GM18511 (cell line): ENCODE data around the gene PSMG3.

ENCODE experiments used
- ATAC-seq: cut with Tn5 transposase; IDR thresholded peaks from one replicate; pipeline ENCODE4 v1.9.1; 2021; ENCODE audit warnings: mild to moderate bottlenecking, moderate library complexity; ENCODE audit not compliant: unreplicated experiment

Gene PSMG3

DNA sequence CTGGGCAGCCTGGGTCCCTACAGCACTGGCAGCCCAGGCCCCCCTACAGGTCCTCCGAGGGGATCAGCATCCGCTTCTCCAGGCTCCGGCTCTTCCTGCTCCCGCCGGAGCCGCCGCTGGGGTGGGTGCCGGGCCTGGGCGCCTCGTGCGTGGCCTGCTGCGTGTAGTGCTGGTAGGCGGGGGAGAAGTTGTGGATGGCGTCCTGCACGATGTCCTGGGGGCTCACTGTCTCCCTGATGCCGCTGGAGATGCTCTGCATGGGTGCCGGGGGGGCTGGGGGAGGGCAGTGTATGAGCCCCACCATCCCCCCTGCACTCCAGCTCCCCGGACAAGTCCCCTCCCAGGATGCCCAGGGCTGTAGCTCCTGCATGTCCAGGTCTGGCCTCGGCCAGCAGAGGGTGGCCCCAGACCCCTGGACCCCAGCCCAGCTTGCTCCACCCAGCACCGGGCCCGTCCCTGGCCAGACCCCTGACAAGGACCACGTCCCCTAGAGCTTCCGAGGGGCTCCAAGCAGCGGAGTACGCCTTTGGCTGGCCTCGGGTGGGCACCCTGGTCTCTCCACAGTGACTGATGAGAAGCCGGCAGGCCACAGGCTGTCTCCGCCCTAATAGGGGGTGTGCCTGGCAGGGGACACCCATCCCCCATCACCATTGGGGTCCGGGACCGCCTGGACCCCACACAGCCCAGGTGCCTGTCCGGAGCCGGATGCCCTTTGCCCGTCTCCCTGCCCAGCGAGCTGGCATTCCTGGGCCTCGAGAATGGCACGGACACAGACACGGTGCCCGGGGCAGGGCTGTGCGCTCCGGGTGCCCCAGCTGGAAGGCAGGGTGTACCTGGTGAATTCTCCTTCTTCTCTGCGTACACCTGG is 22.7 kb downstream of the PSMG3 start:
- ATAC-seq = no peak

DNA sequence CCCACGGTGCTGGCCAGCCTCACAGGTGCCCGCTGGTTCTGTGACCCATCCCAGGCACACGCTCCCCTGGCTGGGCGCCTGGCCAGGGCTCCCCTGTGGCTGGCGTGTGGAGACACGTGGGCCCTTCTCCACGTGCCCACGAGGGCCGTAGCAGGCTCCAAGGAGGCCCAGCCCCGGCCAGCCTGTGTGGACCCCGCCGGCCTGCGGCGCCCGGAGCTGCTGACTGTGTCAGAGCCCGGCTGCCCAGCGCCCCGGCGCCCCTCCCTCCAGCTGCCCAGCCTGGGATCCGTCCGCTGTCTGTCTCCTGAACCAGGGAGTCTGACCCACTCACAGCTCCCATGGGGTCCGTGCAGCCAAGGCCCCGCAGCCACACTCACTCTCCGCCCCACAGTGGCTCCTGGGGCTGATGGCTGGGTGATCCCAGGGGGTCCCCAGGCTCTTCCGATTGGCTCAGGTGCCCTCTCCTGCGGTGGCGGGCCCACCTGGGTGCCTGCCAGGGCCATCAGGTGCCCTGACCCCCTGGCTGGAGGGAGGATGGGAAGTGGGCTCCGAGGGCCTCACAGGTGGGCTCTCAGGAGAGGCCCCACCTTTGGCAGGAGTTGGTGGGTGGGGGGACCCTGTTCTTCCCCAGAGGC is 23.4 kb downstream of the PSMG3 start:
- ATAC-seq = no peak

- no peak for ATAC-seq
These were observed 24.2 kb downstream of the PSMG3 start for GRCh38 chr7:1545417-1546246.

DNA sequence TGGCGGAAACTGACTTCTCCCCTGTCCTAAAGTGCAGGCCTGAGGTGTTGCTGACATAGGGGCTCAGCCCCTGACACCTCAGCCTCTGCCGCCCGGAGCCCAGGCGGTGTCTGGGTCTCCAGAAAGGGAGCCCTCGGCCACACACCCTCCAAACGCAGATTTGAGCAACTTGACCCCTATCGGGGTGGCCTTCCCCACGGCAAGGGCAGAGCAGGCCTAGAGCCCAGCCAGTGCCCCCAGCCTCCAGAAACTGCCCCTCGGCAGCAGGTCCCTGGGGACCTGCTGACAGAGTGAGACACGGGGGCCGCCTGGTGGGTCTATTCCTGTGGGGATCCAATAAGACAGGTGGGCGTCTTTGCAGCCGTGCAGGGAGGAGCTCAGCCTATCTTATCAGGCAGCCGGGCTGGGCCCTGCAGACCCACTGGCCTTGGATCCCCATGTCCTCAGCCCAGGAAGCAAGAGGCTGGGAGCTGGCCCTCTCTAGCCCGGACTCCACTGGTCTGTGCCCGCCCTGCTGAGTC is 24.9 kb downstream of the PSMG3 start:
- no peak for ATAC-seq

DNA sequence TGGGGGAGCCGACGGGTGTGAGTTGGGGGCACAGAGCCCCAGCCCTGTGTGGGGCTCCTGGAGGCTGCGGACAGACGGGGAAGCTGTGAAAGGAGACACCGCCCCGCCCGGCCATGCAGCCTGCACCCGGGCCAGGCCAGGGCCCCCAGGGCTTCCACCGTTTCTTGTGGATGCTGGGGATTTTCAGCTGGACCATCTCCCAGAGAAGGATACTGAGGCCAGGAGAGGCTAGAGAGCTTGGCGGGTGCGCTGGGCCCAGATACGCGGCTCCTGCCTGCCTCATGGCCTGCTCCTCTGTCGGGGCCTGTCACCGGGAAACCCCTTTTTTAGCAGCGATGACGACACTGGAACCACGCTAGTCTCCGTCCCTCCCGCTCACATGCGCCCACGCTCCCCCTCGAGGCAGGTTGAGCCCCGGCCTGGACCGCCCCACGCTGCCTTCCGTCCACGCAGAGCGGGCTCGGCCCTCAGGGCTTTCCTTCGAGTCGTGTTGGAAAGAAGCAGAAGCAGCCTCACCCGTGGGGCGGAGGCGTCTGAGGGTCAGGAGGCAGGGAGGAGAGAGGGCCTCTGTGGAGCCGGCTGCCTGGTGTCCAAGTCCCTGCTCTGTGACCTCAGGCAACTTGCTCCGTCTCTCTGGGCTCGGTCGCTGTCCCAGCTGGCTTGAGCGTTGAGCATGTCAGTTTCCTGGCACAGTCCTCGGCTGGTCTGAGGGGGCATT is 25.5 kb downstream of the PSMG3 start:
- ATAC-seq = no peak

- no peak for ATAC-seq
These were observed 26.0 kb downstream of the PSMG3 start for GRCh38 chr7:1543826-1544177.

DNA sequence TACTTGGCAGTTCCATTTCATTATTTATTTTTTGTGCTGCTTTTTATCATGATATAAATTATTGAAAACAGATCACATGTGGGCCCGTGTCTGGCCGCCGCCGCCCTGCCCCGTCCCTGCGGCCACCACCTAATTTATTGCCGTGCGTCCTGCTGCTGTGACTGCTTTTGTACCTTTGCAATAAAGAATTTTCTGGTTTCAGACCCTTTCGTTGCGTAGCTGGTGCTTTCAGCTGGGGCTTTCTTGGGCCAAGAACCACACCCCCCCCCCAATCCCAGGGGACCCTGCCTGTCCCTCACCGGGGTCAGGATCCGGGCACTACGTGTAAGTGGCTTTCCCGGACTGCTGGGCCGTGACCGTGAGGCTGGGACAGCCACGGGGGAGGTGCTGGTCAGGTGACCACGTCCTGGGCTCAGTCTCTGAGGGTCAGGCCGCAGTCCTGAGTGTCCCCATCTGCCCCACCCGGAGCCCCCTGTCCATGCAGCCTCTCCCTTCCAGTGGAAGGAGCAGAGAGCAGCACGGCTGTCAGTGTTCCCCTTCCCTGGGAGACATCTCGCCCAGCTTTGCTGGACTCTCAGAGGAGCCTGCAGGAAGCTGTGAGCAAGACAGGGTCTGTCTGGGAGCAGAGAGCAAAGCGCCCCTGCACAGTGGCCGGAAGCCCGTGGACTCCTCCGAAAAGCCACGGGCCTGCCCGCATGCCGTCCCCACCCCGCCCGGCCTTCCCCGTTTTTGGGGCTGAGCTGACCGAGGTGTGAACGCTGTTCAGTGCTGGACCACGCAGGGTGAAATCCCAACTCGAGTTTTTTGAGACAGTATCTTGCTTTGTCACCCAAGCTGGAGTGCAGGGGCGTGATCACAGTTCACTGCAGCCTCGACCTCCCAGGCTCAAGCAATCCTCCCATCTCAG is 26.7 kb downstream of the PSMG3 start:
- ATAC-seq = no peak

DNA sequence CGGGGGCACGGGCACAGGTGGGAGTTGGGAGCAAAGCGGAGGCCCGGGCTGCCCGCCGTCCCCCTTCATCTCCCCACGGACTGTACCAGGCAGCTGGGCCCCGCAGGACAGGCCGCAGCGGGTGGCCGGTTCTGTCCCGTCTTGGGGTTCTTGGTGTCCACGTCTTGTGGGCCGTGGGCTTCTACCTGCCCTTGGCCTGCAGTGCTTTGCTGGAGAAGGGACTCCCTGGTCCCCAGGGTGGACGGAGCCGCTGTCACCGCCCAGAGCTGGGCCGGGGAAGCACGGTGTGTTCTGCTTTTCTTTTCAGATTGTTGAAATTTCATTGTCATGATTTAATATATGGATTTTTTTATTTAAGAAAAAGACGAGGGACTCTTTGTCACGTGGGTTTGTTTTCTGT is 27.5 kb downstream of the PSMG3 start:
- no peak for ATAC-seq

DNA sequence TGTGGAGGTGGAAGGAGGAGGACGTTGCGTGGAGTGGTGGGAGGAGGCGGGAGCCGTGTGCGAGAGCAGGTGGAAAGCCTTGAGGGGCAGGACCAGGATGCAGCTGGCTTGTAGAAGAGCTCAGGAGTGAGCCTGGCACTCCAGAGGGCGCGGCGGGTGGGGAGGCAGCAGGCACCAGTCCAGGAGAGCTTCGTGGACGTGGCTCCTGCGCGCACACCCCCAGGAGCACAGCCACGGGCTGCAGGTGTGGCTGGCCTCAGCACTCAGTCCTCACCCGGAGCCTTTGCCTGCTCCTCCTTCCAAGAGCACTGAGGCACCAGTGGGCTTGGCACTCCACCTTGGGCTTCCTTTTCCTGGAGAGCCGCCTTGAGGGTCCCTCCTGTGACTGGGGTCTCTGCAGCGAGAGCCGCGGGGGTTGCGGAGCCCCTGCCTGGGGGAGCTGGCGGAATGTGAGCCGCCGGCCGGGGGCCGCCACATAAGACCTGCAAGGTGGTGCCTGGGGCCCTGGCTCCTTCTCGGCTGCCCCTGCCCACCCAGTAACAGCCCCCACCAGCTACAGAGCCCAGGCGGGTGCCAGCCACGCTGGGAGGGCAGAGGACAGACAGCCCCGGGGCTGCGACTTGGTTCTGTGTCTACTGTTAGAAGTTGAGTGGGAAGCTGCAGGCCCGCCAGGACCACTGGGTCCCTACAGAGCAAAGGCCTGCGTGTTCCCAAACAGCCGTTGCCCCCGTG is 28.2 kb downstream of the PSMG3 start:
- no peak for ATAC-seq

- ATAC-seq = no peak
These were observed 29.0 kb downstream of the PSMG3 start for GRCh38 chr7:1540776-1541271.

- ATAC-seq = no peak
These were observed 29.7 kb downstream of the PSMG3 start for GRCh38 chr7:1539882-1540775.

DNA sequence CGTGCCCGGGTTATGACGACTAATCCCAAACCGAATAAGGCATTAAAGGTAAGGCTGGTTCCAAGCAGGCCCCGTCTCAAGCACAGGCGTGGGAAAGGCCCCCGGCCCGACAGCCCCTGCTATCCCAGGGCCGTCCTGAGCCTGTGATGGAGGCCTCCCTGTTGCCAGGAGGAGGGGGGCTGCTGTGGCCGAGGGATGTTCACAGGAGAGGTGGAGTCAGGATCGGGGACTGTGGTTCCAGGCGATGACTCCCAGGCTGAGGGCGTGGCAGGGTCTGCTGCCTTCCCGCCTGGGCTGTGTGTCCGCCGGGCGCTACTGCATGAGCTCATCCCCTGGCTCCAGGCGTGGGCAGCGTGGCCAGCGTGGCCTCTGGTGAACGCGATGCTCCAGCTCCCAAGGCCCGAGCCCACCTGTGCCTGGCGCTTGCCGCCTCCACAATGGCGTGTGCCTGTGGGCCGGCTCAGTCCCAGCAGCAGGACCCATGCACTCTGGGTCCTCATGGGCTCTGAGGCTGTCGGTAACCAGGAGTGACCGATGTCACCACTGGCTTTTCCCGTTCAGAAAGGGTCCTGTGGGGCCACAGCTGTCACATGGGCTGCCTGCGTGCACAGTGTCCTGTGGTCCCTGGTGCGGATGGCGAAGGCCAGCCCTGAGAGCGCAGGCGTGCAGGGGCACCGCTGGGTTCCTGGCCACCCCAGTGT is 30.5 kb downstream of the PSMG3 start:
- no peak for ATAC-seq

DNA sequence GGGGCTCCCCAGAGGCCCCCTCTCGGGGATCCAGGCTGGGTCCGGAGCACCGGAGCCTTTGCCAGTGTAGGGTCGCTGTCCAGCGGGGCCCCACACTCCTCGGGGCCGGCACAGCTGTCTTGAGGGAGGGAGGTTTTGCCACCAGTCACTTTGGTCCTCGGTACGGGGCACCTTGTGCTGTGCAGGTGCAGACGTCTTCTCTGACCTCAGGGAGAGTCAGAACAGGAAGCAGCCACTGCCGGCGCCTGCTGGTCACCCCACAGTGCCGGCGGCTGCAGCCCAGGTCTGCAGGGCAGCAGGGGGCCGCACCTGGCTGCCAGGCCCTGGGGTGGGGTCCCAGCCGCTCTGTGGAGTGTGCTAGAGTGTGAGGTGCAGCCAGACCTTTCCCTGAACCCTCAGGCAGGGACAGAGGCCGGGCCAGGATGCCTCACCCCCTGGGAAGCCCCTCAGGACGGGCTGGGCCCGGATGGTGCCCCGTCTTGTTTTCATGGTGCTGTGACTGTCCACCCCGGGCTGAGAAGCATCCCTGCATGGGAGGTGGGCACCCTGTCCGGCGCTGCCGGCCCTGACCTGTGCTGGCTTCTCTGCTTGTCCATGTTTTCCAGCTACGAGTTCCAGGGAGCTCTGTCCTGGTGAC is 31.2 kb downstream of the PSMG3 start:
- no peak for ATAC-seq

DNA sequence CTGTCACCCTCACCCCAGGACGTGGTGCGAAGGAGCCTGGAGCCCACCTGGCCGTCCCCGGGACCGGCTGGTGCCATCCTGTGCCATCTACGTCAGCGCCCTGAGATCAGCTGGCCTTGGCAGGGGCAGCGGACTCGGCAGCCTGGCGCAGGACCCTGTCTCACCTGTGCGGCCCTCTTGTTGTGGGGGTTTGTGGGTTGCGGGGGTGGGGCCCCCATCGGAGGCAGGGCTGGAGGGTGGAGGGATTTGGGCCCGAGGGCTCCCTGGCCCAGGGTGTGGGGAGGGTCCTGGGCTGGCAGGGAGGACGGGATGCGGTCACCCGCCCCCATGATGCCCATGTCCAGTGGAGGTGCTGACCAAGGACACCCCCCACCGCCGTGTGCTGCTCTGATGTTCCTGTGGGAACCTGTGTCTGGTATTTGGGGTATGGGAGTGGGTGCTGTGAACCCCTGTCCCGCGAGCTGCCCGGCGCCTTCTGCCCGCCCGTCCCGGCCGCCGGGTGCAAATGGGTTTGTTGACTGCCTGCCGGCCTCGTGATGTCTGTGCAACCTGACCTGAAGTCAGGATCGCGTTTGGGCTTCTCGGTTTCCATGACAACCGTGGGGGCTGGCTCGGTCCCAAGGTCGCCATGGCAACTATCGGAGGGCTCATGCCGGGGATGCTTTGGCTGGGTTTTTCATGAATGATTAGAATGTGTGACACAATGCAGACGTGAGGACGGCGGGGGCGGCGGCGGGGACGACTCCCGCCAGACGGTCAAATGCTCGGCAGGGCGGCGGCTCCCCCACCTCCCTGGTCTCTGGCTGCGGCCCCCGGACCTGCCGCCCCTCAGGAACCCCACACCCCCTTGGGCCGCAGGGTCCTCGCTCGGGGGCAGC is 32.1 kb downstream of the PSMG3 start:
- no peak for ATAC-seq

DNA sequence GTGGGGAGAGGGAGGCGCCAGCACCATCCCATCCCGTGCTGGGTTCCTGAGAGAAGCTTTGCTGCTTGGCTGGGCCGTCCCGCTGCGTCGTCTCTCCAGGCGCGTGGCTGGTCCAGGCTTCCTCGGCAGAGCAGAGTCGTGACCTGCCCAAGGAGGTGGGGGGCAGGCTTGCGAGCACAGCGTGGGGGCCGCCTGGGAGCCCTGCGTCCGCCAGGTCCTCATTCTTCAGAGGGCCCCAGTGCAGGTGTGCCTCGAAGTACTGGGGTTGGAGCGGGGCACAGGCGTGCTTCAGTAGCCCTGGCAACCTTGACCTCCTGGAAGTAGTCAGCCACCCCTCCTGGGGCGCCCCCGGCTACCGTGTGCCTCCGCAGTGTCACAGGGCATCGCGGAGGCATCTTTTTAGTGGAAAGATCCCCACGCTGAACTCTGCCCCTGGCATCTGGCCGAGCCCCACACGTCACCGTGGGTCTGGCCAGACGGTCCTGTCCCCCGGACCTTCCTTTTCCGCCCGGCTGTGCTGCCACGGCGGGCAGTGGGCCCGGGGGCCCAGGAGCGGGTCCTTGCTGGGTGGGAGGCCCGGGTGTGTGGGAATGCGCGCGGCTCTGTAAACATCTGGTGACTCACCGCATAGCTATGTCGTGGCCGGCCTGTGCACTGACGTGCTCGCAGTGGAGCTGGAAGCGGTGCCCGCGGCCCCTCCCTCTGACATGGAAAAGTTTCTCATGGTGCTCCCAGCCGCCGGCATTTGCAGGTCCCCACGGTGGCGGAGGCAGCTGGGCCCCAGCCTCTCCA is 32.9 kb downstream of the PSMG3 start:
- ATAC-seq = no peak
